ENCODE results near the gene CCSER1.

CCSER1 gene

GRCh38 chr4:91630054-91630453 is 1502.9 kb downstream of the CCSER1 start:
- no peak for DNase-seq

- no peak for DNase-seq
These were observed 1503.6 kb downstream of the CCSER1 start for GRCh38 chr4:91630764-91631163.

- no peak for DNase-seq
These were observed 1504.1 kb downstream of the CCSER1 start for GRCh38 chr4:91631335-91631734.

- no peak for DNase-seq
These were observed 1508.9 kb downstream of the CCSER1 start for GRCh38 chr4:91636083-91636482.
